SH-SY5Y (cell line): ENCODE data around the gene KCTD1.

Experiments used
- GATA2 ChIP-seq: IDR thresholded peaks from 2 replicates; pipeline ENCODE4 v1.6.1; 2011; ENCODE audit warnings: mild to moderate bottlenecking, low read depth, low read length
- GATA3 ChIP-seq: IDR thresholded peaks from 2 replicates; pipeline ENCODE4 v1.6.1; 2011; ENCODE audit warnings: low read depth, mild to moderate bottlenecking, low read length, moderate library complexity

- TF ChIP-seq GATA3, result no peak
- TF ChIP-seq GATA2, result peak; percentile 60
Observed at GRCh38 chr18:26457195-26457594, 91.2 kb downstream of the KCTD1 start.
